Lung (tissue), 12 donors: ENCODE measurements around the gene TBCE. TPM values are rescaled to one million over a fixed set of nuclear protein-coding genes. Genes with fewer than 3 reads are reported as not detected.

ENCODE experiments used
- ATAC-seq: fragments of 200-7000 bp; cut with Tn5 transposase; one replicate; pipeline ENCODE4 v1.9.1; 2020; ENCODE audit warnings: moderate number of reproducible peaks; ENCODE audit not compliant: insufficient read depth, low FRiP score
- DNase-seq, 3 donors: peaks; one replicate each; pipeline ENCODE4 v3.0.0-alpha.2; 2013 to 2017
- H3K27ac ChIP-seq, 2 donors: one replicate each; pipeline ENCODE4 v1.5.1; 2013; ENCODE audit warnings: mild to moderate bottlenecking in 2 of 2, moderate library complexity in 2 of 2, control low read depth in 1 of 2, inconsistent platforms in 1 of 2, low read depth in 1 of 2, low read length in 1 of 2
- H3K27me3 ChIP-seq, 3 donors: one replicate each; pipeline ENCODE4 v1.5.1; 2013; ENCODE audit warnings: low read length in 2 of 3; ENCODE audit not compliant: control insufficient read depth in 3 of 3, insufficient read depth in 3 of 3
- H3K36me3 ChIP-seq, 4 donors: one replicate each; pipeline ENCODE4 v1.5.1; 2013; ENCODE audit warnings: low read length in 4 of 4, mild to moderate bottlenecking in 1 of 4, moderate library complexity in 1 of 4; ENCODE audit not compliant: control insufficient read depth in 4 of 4, insufficient read depth in 4 of 4
- H3K4me1 ChIP-seq, 5 donors: one replicate each; pipeline ENCODE4 v1.5.1; 2013; ENCODE audit warnings: low read length in 5 of 5, mild to moderate bottlenecking in 2 of 5, moderate library complexity in 1 of 5; ENCODE audit not compliant: control insufficient read depth in 5 of 5, insufficient read depth in 5 of 5
- H3K4me3 ChIP-seq: one replicate; pipeline ENCODE4 v1.5.1; 2013; ENCODE audit warnings: mild to moderate bottlenecking, control low read depth, moderate library complexity
- H3K9ac ChIP-seq, 2 donors: one replicate each; pipeline ENCODE4 v1.5.1; 2013; ENCODE audit warnings: low read length in 2 of 2, control low read depth in 1 of 2; ENCODE audit not compliant: insufficient read depth in 1 of 2
- H3K9me3 ChIP-seq, 4 donors: one replicate each; pipeline ENCODE4 v1.5.1; 2013; ENCODE audit warnings: low read length in 3 of 4, mild to moderate bottlenecking in 1 of 4, moderate library complexity in 1 of 4; ENCODE audit not compliant: control insufficient read depth in 4 of 4, insufficient read depth in 3 of 4
- WGBS, 2 donors: extraction: QIAGEN DNeasy Blood & Tissue Kit; methylation state at CpG; one replicate each; pipeline ENCODE4 v1.1.7; 2013; 5-methylcytosine and 5-hydroxymethylcytosine counted together
- polyA plus RNA-seq, 2 donors: library from polyadenylated mRNA; stranded (reverse); fragments of 200-250 nt; gene quantifications; one replicate each; pipeline ENCODE4 v1.2.1, GENCODE V29; 2013
- total RNA-seq, 2 donors: library from RNA; depleted of rRNA in 1 of 2; stranded (reverse); fragments of >200 nt in 1 of 2; gene quantifications; one replicate each; pipeline ENCODE4 v1.2.1, GENCODE V29; 2014 to 2021
- TF ChIP-seq, protein P1 (sequence below): IDR thresholded peaks from 2 replicates; pipeline ENCODE4 v1.5.1; 2012; ENCODE audit warnings: mild to moderate bottlenecking; ENCODE audit errors: control extremely low read depth, extremely low read depth
- donor health status: control.
- donor health status: control.
- donor health status: Bipolar disorder and iron deficiency.
- donor health status: healthy.
- donor health status: DM: yes; HTN: yes; CAD: no.

TBCE gene
- total and polyA plus RNA-seq, 4 donors: 16.4 to 39.2 (median 28.8) TPM

DNA sequence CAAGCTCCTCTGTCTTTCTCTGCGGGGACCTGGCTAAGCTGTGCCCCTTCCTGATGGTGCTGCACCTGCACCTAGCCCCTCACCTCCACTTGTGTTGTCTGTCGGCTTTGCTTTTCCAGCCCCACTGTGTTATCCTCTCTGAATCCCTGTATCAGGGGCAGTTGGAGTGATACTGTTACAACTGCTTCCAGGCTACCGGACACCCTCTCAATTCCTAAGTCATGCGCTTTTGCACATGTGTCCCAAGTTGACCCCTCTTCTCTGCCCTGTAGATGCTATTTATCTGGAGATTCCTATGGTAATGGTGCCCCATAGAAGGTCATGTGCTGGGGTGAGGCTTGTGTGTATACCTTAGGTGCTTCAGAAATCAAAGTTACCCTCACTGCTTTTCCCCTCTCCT is 58.9 kb downstream of the TBCE start:
- Histone ChIP-seq H3K4me3 (no peak overlapping the region), H3K9me3 (no peaks in the 10 kb centered on the region), H3K27me3 (no peaks in the 10 kb centered on the region), H3K27ac (no peak overlapping the region), H3K9ac (no peak overlapping the region), H3K4me1 (no peaks in the 10 kb centered on the region), H3K36me3 (peaks cover 0 to 3% (median 0%) of the 10 kb centered on the region in 4 donors)
- WGBS, 2 donors: 97 to 98% methylated on average over 4 of the region's 4 CpGs
- TF ChIP-seq, protein P1, sequence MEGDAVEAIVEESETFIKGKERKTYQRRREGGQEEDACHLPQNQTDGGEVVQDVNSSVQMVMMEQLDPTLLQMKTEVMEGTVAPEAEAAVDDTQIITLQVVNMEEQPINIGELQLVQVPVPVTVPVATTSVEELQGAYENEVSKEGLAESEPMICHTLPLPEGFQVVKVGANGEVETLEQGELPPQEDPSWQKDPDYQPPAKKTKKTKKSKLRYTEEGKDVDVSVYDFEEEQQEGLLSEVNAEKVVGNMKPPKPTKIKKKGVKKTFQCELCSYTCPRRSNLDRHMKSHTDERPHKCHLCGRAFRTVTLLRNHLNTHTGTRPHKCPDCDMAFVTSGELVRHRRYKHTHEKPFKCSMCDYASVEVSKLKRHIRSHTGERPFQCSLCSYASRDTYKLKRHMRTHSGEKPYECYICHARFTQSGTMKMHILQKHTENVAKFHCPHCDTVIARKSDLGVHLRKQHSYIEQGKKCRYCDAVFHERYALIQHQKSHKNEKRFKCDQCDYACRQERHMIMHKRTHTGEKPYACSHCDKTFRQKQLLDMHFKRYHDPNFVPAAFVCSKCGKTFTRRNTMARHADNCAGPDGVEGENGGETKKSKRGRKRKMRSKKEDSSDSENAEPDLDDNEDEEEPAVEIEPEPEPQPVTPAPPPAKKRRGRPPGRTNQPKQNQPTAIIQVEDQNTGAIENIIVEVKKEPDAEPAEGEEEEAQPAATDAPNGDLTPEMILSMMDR: no peak
- DNase-seq: no peak
- ATAC-seq: no peak

DNA sequence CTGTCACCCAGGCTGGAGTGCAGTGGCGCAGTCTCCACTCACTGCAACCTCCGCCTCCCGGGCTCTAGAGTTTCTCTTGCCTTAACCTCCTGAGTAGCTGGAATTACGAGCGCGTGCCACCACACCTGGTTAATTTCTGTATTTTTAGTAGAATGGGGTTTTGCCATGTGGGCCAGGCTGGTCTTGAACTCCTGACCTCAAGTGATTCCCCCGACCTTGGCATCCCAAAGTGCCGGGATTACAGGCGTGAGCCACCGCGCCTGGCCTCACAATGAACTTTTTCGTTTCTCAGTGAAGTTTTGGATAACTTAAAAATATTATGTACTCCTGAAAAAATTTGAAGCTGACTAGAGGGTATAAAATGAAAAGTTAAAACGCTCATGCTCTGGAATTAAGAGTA is 59.5 kb downstream of the TBCE start:
- Histone ChIP-seq H3K27ac (no peak overlapping the region), H3K9me3 (no peaks in the 10 kb centered on the region), H3K36me3 (peaks cover 0 to 3% (median 0%) of the 10 kb centered on the region in 4 donors), H3K4me3 (no peak overlapping the region), H3K27me3 (no peaks in the 10 kb centered on the region), H3K9ac (no peak overlapping the region), H3K4me1 (no peaks in the 10 kb centered on the region)
- no peak for DNase-seq
- TF ChIP-seq, protein P1: no peak
- ATAC-seq: no peak
- WGBS, 2 donors: 96% methylated on average over 13 of the region's 13 CpGs

DNA sequence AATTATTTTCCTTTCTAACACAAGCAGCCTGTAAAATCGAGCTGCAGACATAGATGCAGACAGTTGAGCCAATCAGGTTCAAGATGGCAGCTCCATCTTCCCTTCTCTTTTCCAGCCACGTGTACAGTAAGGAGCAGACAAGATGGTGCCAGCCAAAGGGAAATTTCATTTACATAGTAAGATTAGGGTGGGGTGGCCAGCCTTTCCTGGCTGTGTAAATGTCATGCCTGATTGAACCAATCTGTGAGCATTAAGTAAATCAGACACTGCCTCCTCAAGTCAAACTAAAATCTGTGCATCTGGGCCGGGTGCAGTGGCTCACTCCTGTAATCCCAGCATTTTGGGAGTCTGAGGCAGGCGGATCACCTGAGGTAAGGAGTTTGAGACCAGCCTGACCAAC is 60.2 kb downstream of the TBCE start:
- no peaks in the 10 kb centered on the region for H3K9me3 ChIP-seq
- no peak overlapping the region for H3K9ac ChIP-seq
- no peaks in the 10 kb centered on the region for H3K4me1 ChIP-seq
- WGBS, 2 donors: 81 to 89% methylated on average over 4 of the region's 4 CpGs
- ATAC-seq (no peak), DNase-seq (no peak)
- no peak overlapping the region for H3K4me3 ChIP-seq
- H3K36me3 ChIP-seq: peaks cover 0 to 2% (median 0%) of the 10 kb centered on the region in 4 donors
- no peak overlapping the region for H3K27ac ChIP-seq
- H3K27me3 ChIP-seq: no peaks in the 10 kb centered on the region
- TF ChIP-seq, protein P1: no peak

DNA sequence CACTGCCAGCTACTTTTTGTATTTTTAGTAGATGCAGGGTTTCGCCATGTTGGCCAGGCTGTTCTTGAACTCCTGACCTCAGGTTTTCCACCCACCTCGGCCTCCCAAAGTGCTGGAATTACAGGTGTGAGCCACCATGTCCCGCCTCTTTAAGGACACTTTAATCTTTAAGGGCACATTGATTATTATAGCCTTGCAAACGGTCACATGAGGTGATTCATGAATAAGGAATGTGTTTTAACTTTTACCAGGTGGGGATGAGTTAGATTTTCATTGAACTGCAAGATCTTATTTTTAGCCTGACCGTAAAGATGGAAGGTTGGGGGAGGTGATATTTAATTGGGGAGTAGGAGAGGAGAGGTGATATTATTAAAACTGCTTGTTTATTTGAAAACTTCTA is 61.9 kb downstream of the TBCE start:
- Histone ChIP-seq H3K27me3 (no peaks in the 10 kb centered on the region), H3K9me3 (no peaks in the 10 kb centered on the region), H3K4me3 (no peak overlapping the region), H3K27ac (no peak overlapping the region), H3K9ac (no peak overlapping the region), H3K4me1 (no peaks in the 10 kb centered on the region), H3K36me3 (peaks cover 0 to 5% (median 2%) of the 10 kb centered on the region in 4 donors)
- no peak for DNase-seq
- ATAC-seq: no peak
- WGBS, 2 donors: 89 to 91% methylated on average over 5 of the region's 5 CpGs
- TF ChIP-seq, protein P1: no peak
